Prostate gland (tissue), 2 donors: ENCODE measurements around the gene TNFAIP3. TPM values are rescaled to one million over a fixed set of nuclear protein-coding genes. Genes with fewer than 3 reads are reported as not detected.

Experiments used
- DNase-seq: peaks from one replicate; pipeline ENCODE4 v3.0.0-alpha.2; 2019; ENCODE audit warnings: low spot score
- H3K27ac ChIP-seq, 2 donors: fragments of 200-600 bp; sonication (generic); 2 replicates each; pipeline ENCODE4 v1.5.1; 2017 to 2019
- H3K27me3 ChIP-seq: fragments of 200-600 bp; sonication (generic); replicated peaks from 2 replicates; pipeline ENCODE4 v1.5.1; 2019; ENCODE audit not compliant: insufficient read depth
- H3K36me3 ChIP-seq, 2 donors: fragments of 200-600 bp; sonication (generic); 1 replicate in 1 of 2; 2 replicates in 1 of 2; pipeline versions ENCODE4 v1.5.1 to v1.8.1; 2017 to 2019
- H3K4me1 ChIP-seq: fragments of 200-600 bp; sonication (generic); replicated peaks from 2 replicates; pipeline ENCODE4 v1.5.1; 2019
- H3K4me3 ChIP-seq, 2 donors: fragments of 200-600 bp; sonication (generic); 2 replicates each; pipeline ENCODE4 v1.5.1; 2017 to 2019
- H3K9me3 ChIP-seq: fragments of 200-600 bp; sonication (generic); 2 replicates; pipeline ENCODE4 v1.5.1; 2017
- POLR2A ChIP-seq: fragments of 450-650 bp; IDR thresholded peaks from one replicate; pipeline ENCODE4 v1.6.1; 2016; ENCODE audit warnings: antibody characterized with exemption, mild to moderate bottlenecking
- POLR2AphosphoS5 ChIP-seq: sonication (generic); formaldehyde crosslinking; IDR thresholded peaks from one replicate; pipeline ENCODE4 v1.6.1; 2017; ENCODE audit warnings: antibody characterized with exemption
- WGBS: methylation state at CpG from one replicate; pipeline ENCODE4 v1.1.5; 2018; 5-methylcytosine and 5-hydroxymethylcytosine counted together
- intact Hi-C: fragments of 100-400 bp; cut with DNase I; formaldehyde crosslinking; loops from one replicate; pipeline ENCODE4 v1.14.2; 2022
- total RNA-seq, 2 donors: library from RNA; depleted of rRNA; stranded (reverse); fragments of >200 nt; gene quantifications; one replicate each; pipeline ENCODE4 v1.1.0, GENCODE V29; 2016
- TF ChIP-seq, protein P1 (sequence below), 4 experiments: fragments of 200-600 bp in 2 of 4; fragments of 450-650 bp in 2 of 4; sonication (generic) in 2 of 4; IDR thresholded peaks; 1 replicate in 3 of 4; 2 replicates in 1 of 4; pipeline ENCODE4 v1.5.1; 2016 to 2019; ENCODE audit warnings: antibody characterized with exemption in 4 of 4, mild to moderate bottlenecking in 2 of 4, moderate library complexity in 2 of 4

TNFAIP3 gene
- total RNA-seq, 2 donors from 2014 or later: 13.0 to 19.9 TPM

DNA sequence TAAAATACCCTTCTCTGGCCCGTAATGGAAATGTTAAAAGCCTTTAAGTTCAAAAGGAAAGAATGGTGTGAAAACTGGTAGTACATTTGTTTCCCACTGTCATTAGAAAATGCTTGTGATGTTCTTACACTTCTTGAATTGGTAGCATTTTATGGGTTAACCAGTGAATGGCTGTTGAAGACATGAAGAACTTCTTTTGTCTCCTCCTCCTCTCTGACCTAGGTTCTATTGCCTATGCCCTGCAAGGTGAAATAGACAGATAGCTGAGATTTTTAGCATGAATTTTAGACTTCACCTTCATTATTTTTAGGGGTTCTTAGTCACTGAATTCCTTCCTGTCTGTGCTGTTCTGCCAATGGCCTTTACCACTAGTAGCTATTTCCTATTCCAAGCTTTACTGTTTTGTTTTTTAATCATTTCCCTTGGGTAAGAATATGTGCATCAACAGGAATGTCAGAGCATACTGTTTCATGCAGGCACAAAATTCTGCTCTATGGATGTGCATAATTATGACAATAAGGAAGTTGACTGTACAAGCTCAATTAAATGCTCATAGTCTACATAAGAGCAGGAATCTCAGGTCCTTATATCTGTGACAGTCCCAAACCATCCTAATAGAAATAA is 4.9 kb downstream of the TNFAIP3 start:
- H3K27ac ChIP-seq: peak overlapping the region in 1 of 2 donors; percentile 10
- no peak for TF ChIP-seq POLR2AphosphoS5
- TF ChIP-seq, protein P1, sequence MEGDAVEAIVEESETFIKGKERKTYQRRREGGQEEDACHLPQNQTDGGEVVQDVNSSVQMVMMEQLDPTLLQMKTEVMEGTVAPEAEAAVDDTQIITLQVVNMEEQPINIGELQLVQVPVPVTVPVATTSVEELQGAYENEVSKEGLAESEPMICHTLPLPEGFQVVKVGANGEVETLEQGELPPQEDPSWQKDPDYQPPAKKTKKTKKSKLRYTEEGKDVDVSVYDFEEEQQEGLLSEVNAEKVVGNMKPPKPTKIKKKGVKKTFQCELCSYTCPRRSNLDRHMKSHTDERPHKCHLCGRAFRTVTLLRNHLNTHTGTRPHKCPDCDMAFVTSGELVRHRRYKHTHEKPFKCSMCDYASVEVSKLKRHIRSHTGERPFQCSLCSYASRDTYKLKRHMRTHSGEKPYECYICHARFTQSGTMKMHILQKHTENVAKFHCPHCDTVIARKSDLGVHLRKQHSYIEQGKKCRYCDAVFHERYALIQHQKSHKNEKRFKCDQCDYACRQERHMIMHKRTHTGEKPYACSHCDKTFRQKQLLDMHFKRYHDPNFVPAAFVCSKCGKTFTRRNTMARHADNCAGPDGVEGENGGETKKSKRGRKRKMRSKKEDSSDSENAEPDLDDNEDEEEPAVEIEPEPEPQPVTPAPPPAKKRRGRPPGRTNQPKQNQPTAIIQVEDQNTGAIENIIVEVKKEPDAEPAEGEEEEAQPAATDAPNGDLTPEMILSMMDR (IDR thresholded peaks at IDR 0.05): no peak
- TF ChIP-seq POLR2A: no peak
- 57% methylated on average over 1 of the region's 1 CpG for WGBS
- intact Hi-C loops: no loop called here
- H3K4me1 ChIP-seq: peaks cover 7% of the 10 kb centered on the region
- H3K9me3 ChIP-seq: no peaks in the 10 kb centered on the region
- no peak for DNase-seq
- no peaks in the 10 kb centered on the region for H3K27me3 ChIP-seq
- no peak overlapping the region for H3K4me3 ChIP-seq
- peaks cover 0 to 8% of the 10 kb centered on the region in 2 donors for H3K36me3 ChIP-seq

DNA sequence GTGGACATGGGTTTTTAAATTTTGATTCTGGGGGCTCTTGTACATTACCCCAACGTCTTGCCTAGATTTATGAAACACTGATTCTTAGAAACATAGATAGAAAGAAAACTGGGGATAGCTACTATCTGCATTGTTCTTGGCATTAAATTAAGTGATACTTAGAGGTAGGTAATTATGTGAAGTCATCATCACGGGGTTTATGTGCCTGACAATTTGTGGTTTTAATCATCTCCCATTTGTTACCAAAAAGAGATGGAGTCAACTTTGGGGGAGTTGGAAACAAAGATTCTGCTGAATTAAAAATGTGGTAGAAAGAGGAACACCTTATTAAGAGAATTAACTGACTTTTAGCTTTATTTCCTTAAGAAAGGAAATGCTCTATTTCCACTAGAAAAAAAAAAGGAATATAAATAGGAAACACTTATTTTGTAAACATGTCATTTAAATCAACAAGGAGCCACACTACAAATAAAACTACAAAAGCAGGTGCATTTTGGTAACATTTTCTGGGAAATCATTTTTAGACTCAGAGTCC is 5.6 kb downstream of the TNFAIP3 start:
- H3K9me3 ChIP-seq: no peaks in the 10 kb centered on the region
- no peaks in the 10 kb centered on the region for H3K27me3 ChIP-seq
- 79% methylated on average over 2 of the region's 2 CpGs for WGBS
- peaks cover 7% of the 10 kb centered on the region for H3K4me1 ChIP-seq
- no peak for DNase-seq
- no peak overlapping the region for H3K4me3 ChIP-seq
- H3K27ac ChIP-seq: peak overlapping the region in 1 of 2 donors; percentile 10
- peaks cover 0 to 10% of the 10 kb centered on the region in 2 donors for H3K36me3 ChIP-seq
- intact Hi-C loops: no loop called here
- TF ChIP-seq POLR2AphosphoS5: no peak

DNA sequence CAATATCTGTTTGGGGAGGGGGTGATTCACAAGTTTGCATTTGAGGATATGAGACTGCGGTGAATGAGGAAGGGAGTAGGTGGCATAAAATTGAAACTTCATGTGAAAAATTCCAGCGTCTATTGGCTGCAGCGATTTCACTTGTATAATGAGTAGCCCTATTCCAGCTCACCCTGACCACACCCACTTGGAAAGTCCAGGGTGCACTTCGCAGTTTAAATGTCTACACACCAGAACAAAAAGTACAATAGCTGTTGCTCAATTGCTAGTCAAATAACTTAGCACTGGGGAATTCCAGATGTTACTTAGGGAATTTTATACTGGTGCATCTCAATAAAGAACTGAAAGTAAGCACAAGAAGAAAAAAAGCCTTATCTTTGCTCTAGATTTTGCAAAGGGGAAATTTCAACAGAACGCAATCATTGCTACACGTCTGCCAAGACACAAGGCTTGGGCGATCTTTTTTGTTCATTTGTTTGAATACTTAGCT is 6.3 kb downstream of the TNFAIP3 start:
- H3K9me3 ChIP-seq: no peaks in the 10 kb centered on the region
- peaks cover 7% of the 10 kb centered on the region for H3K4me1 ChIP-seq
- WGBS: 6% methylated on average over 7 of the region's 7 CpGs
- no peaks in the 10 kb centered on the region for H3K27me3 ChIP-seq
- DNase-seq: peak; percentile 89
- peak overlapping the region; percentile 1 to 10 for H3K27ac ChIP-seq
- H3K4me3 ChIP-seq: no peak overlapping the region
- TF ChIP-seq POLR2AphosphoS5 (peak; percentile 96), POLR2A (no peak)
- TF ChIP-seq, protein P1 (IDR thresholded peaks at IDR 0.05): no peak
- intact Hi-C loops: no loop called here
- peaks cover 0 to 10% of the 10 kb centered on the region in 2 donors for H3K36me3 ChIP-seq

DNA sequence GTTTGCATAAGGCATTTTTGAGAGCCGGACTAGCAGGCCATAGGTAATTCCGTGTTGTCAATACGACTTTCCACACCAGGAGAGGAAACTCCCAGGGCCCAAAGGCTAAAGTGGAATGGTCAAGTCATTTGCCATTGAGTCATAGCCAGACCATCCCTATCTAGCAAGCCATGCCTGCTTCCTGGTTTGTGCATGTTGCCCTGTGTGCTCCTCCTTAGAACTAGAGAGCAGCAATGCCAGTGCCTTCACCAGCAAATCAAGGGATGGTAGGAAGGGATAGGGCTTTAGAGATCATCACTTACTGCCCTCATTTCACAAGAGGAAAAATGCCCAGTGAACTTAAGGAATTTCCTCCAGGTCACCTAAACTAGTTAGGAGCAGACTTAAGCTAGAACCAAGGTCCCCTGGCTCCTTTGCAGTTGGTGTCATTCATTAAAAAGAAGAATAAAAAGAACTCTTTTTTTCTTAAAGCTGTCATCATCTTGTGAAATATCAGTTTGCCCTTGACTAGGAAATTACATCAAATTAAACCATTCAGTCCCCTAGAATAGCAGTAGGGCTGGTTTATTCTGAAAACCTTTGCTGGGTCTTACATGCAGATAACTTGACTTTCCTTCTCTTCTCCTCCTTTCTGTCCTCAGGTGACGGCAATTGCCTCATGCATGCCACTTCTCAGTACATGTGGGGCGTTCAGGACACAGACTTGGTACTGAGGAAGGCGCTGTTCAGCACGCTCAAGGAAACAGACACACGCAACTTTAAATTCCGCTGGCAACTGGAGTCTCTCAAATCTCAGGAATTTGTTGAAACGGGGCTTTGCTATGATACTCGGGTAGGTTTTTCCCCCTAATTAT is 7.4 kb downstream of the TNFAIP3 start:
- H3K27me3 ChIP-seq: no peaks in the 10 kb centered on the region
- intact Hi-C loops: no loop called here

DNA sequence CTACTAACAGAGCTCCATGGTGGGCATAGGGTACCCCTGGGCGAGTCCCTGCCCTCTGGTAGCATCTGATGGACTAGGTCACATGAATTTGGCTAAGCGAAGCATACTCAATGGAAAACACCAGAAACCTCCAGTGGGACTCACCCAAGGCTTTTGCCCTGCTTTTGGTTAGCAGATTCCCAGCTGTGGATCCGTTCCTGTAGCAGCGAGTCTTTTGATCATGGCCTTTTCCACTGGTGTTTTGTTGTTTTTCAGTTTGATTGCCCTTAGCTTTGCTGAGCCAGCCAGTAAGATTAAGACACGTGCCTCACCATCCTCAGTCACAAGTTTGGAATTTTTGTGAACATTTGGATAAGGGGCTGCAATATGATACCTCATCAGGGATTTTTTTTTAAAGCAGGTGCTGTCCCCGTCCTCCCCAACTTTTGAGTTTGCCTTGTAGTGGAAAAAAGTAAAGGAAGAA is 8.0 kb downstream of the TNFAIP3 start:
- Histone ChIP-seq H3K36me3 (peaks cover 0 to 10% of the 10 kb centered on the region in 2 donors), H3K9me3 (no peaks in the 10 kb centered on the region)
- intact Hi-C loops: no loop called here

More for the DNA sequence above, 7.4 kb downstream of the TNFAIP3 start:
- Histone ChIP-seq H3K4me3 (no peak overlapping the region), H3K4me1 (peaks cover 7% of the 10 kb centered on the region), H3K36me3 (peaks cover 0 to 10% of the 10 kb centered on the region in 2 donors), H3K27ac (peak overlapping the region; percentile 1 to 20), H3K9me3 (no peaks in the 10 kb centered on the region)
- WGBS: 90% methylated on average over 11 of the region's 11 CpGs
- DNase-seq: no peak
- TF ChIP-seq POLR2A (no peak), POLR2AphosphoS5 (no peak)
- TF ChIP-seq, protein P1 (IDR thresholded peaks at IDR 0.05): no peak

More for the DNA sequence above, 8.0 kb downstream of the TNFAIP3 start:
- no peaks in the 10 kb centered on the region for H3K27me3 ChIP-seq
- no peak for DNase-seq
- H3K4me1 ChIP-seq: peaks cover 6% of the 10 kb centered on the region
- WGBS: 88% methylated on average over 6 of the region's 6 CpGs
- no peak overlapping the region for H3K27ac ChIP-seq
- no peak overlapping the region for H3K4me3 ChIP-seq
- TF ChIP-seq POLR2A (no peak), POLR2AphosphoS5 (no peak)
- TF ChIP-seq, protein P1 (IDR thresholded peaks at IDR 0.05): no peak
